ENCODE measurements around the gene PEBP1.

PEBP1 gene

GRCh38 chr12:118137148-118137678 lies 1.3 kb downstream of the PEBP1 start:
- DNase-seq = no peak

GRCh38 chr12:118140825-118141224 lies 4.9 kb downstream of the PEBP1 start:
- DNase-seq = no peak

GRCh38 chr12:118144499-118144898 lies 8.6 kb downstream of the PEBP1 start:
- no peak for DNase-seq

- DNase-seq = no peak
Measured at GRCh38 chr12:118145113-118145797, 9.3 kb downstream of the PEBP1 start.

GRCh38 chr12:118145798-118146156 lies 9.9 kb downstream of the PEBP1 start:
- DNase-seq = no peak

GRCh38 chr12:118148287-118148686 lies 12.4 kb downstream of the PEBP1 start:
- DNase-seq = no peak

- no peak for DNase-seq
Measured at GRCh38 chr12:118150625-118151024, 14.7 kb downstream of the PEBP1 start.

GRCh38 chr12:118151755-118152154 lies 15.8 kb downstream of the PEBP1 start:
- DNase-seq = no peak

- no peak for DNase-seq
Measured at GRCh38 chr12:118160536-118160935, 24.6 kb downstream of the PEBP1 start.

GRCh38 chr12:118164798-118165486 lies 29.0 kb downstream of the PEBP1 start:
- DNase-seq = peak; percentile 2

GRCh38 chr12:118166946-118167345 lies 31.0 kb downstream of the PEBP1 start:
- DNase-seq = no peak

- DNase-seq = no peak
Measured at GRCh38 chr12:118175823-118176447, 40.0 kb downstream of the PEBP1 start.

GRCh38 chr12:118183155-118183554 lies 47.2 kb downstream of the PEBP1 start:
- DNase-seq = no peak

- no peak for DNase-seq
Measured at GRCh38 chr12:118183711-118184110, 47.8 kb downstream of the PEBP1 start.

GRCh38 chr12:118185602-118186397 lies 49.9 kb downstream of the PEBP1 start:
- DNase-seq = no peak

- DNase-seq = no peak
Measured at GRCh38 chr12:118187751-118188435, 52.0 kb downstream of the PEBP1 start.

- no peak for DNase-seq
Measured at GRCh38 chr12:118188690-118189371, 52.9 kb downstream of the PEBP1 start.

GRCh38 chr12:118189741-118190191 lies 53.8 kb downstream of the PEBP1 start:
- no peak for DNase-seq

GRCh38 chr12:118190266-118190665 lies 54.3 kb downstream of the PEBP1 start:
- DNase-seq = no peak

GRCh38 chr12:118193477-118193876 lies 57.6 kb downstream of the PEBP1 start:
- no peak for DNase-seq

- no peak for DNase-seq
Measured at GRCh38 chr12:118193958-118194357, 58.0 kb downstream of the PEBP1 start.

All from NCI-H446 treated with DMSO at 0.1 percent for 48 hours (cell line).